ENCODE data around the gene HDGF. TPM values are rescaled to one million over a fixed set of nuclear protein-coding genes. Genes with fewer than 3 reads are reported as not detected.

Gene HDGF
- total RNA-seq, 1 donor from 2014 or later: 112 TPM

- intact Hi-C loops (cut with DNase I): no loop called here
- ATAC-seq (peak; percentile 7), DNase-seq (ENCODE audit: low spot score) (no peak)
Observed at GRCh38 chr1:156748670-156749418, 2.6 kb downstream of the HDGF start.

GRCh38 chr1:156747742-156748669, 3.5 kb downstream of the HDGF start:
- intact Hi-C loops (cut with DNase I): no loop called here
- DNase-seq (ENCODE audit: low spot score) (no peak), ATAC-seq (no peak)

GRCh38 chr1:156746728-156747631, 4.5 kb downstream of the HDGF start:
- intact Hi-C loops (cut with DNase I): no loop called here
- DNase-seq (ENCODE audit: low spot score) (peak; percentile 98), ATAC-seq (peak; percentile 82)

GRCh38 chr1:156746406-156746727, 5.1 kb downstream of the HDGF start:
- intact Hi-C loops (cut with DNase I): no loop called here
- ATAC-seq: no peak
- DNase-seq (ENCODE audit: low spot score): no peak

GRCh38 chr1:156745881-156746280, 5.6 kb downstream of the HDGF start:
- no peak for DNase-seq (ENCODE audit: low spot score)
- ATAC-seq: no peak
- intact Hi-C loops (cut with DNase I): no loop called here

GRCh38 chr1:156744786-156745419, 6.6 kb downstream of the HDGF start:
- ATAC-seq: no peak
- intact Hi-C loops (cut with DNase I): loop anchor here (5.0 kb wide), 1 partner anchor 1513 kb away; no protein-coding TSS in a partner anchor
- no peak for DNase-seq (ENCODE audit: low spot score)

- intact Hi-C loops (cut with DNase I): loop anchor here (5.0 kb wide), 1 partner anchor 1512 kb away; no protein-coding TSS in a partner anchor
- DNase-seq (ENCODE audit: low spot score): no peak
- ATAC-seq: no peak
Observed at GRCh38 chr1:156744344-156744743, 7.1 kb downstream of the HDGF start.

GRCh38 chr1:156743367-156744302, 7.8 kb downstream of the HDGF start:
- no peak for ATAC-seq
- intact Hi-C loops (cut with DNase I): loop anchor here (5.0 kb wide), 1 partner anchor 1511 kb away; no protein-coding TSS in a partner anchor
- no peak for DNase-seq (ENCODE audit: low spot score)

- intact Hi-C loops (cut with DNase I): loop anchor here (5.0 kb wide), 1 partner anchor 1510 kb away; no protein-coding TSS in a partner anchor
Observed at GRCh38 chr1:156742801-156743200, 8.7 kb downstream of the HDGF start.

GRCh38 chr1:156742017-156742416, 9.5 kb downstream of the HDGF start:
- no peak for DNase-seq (ENCODE audit: low spot score)
- ATAC-seq: no peak
- intact Hi-C loops (cut with DNase I): loop anchor here (5.0 kb wide), 1 partner anchor 1510 kb away; no protein-coding TSS in a partner anchor

More at GRCh38 chr1:156742801-156743200, 8.7 kb downstream of the HDGF start:
- ATAC-seq (no peak), DNase-seq (ENCODE audit: low spot score) (no peak)

- intact Hi-C loops (cut with DNase I): loop anchor here (5.0 kb wide), 1 partner anchor 1509 kb away; no protein-coding TSS in a partner anchor
Observed at GRCh38 chr1:156741481-156741983, 9.9 kb downstream of the HDGF start.

GRCh38 chr1:156740741-156741480, 10.6 kb downstream of the HDGF start, which contains the start of gene MRPL24:
Gene MRPL24, minus strand, starts transcription at chr1:156741088. Its CDS starts 2,384 bp downstream, at chr1:156738704.
- intact Hi-C loops (cut with DNase I): loop anchor here (5.0 kb wide), 1 partner anchor 1509 kb away; no protein-coding TSS in a partner anchor
- DNase-seq (ENCODE audit: low spot score): peak; percentile 97
- peak; percentile 96 for ATAC-seq

More at GRCh38 chr1:156741481-156741983, 9.9 kb downstream of the HDGF start:
- DNase-seq (ENCODE audit: low spot score): no peak
- peak; percentile 2 for ATAC-seq

GRCh38 chr1:156740237-156740740, 11.2 kb downstream of the HDGF start:
- ATAC-seq: no peak
- DNase-seq (ENCODE audit: low spot score): no peak
- intact Hi-C loops (cut with DNase I): loop anchor here (5.0 kb wide), 1 partner anchor 1508 kb away; no protein-coding TSS in a partner anchor

- intact Hi-C loops (cut with DNase I): loop anchor here (5.0 kb wide), 1 partner anchor 308 kb away; the partner anchor contains the start of gene ARHGEF11
- ATAC-seq (no peak), DNase-seq (ENCODE audit: low spot score) (no peak)
Observed at GRCh38 chr1:156738916-156739315, 12.6 kb downstream of the HDGF start.

- intact Hi-C loops (cut with DNase I): loop anchor here (5.0 kb wide), 1 partner anchor 309 kb away; the partner anchor contains the start of gene ARHGEF11
- no peak for ATAC-seq
- DNase-seq (ENCODE audit: low spot score): no peak
Observed at GRCh38 chr1:156738407-156738806, 13.1 kb downstream of the HDGF start.

Measured in sciatic nerve (tissue), 2 donors.